IPS DF 4.7 (cell line): ENCODE results near the gene PRDX1.

Experiments
- DNase-seq: peaks from one replicate; pipeline ENCODE4 v3.0.0-alpha.2; 2013; ENCODE audit warnings: low spot score; ENCODE audit errors: extremely low read depth

PRDX1 gene

DNA sequence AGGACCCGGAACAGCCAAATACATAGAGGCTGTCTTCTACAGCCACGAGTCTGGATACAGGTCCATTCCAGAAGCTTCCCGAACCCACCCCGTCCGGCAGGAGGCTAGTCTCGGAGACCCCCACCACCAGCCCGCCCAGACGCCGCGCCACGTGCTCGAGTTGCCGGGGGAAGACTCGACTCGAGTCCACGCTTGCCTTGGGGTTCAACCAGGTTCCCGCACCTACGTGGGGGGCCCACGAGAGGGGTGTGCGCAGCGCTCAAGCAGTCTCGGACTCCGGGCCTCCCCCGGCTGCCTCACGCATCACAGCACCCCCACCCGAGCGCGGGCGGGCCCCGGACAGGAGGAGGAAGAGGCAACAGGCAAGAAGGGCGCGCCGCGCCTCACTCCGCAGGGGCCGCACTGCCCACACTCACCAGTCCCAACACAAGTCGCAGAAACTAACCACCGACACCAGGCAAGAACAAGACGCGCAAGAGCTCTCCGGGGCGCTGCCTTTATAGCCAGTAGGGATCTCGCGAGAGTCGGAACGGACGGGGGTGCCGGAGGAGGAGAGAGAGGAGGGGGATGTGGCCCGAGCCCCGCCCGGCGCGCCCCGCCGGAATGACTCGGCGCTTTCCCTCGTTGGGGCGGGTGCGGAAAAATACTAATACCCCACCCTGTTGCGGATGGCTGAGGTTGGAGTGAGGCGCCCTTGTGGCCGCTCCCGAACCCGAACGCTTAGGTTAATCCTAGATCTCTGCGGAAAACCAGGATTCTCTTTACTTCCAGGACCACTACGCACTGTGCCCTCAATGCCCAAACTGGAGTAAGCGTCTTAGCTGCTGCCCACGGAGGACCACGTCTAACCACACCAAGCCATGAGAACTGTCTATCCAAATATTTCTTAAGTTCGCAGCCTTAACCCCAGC lies at the start of gene PRDX1:
Gene PRDX1 (minus strand): TSS at position 472 of the 911 bp plus-strand sequence. CDS start 2,841 bp downstream, outside the sequence.
- peak; percentile 78 for DNase-seq

- DNase-seq, result no peak
These were observed 48.9 kb upstream of the PRDX1 start for GRCh38 chr1:45570631-45571030.

DNA sequence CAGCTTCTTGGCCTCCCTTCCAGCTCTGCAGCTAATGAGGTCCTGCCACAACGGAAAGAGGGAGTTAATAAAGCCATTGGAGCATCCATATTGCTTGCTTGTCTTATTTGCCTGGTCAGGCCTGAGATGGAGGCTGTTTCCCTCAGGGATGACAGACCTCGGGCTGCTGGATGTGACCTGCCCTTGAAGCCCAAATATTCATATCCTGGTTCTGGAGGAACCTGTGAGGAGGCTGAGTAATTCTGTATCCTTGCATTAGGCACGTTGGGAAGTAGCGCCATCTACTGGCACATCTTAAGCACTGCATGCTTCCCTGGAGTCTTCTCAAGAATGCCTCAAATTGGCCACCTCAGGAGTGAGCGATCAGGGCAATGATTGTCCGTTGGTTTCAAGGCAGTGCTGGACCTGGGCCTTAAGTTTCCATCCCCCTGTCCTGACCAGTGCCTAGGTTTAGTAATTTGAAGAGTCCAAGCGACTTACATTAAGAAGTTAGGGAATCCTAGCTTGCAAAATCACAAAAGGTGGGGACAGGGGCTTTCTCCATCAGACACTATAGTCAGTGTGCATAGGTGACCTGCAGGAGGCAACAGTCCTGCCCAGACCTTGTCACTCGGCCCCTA lies 48.4 kb upstream of the PRDX1 start:
- DNase-seq, result no peak

GRCh38 chr1:45569571-45569961 lies 47.9 kb upstream of the PRDX1 start:
- DNase-seq, result no peak

DNA sequence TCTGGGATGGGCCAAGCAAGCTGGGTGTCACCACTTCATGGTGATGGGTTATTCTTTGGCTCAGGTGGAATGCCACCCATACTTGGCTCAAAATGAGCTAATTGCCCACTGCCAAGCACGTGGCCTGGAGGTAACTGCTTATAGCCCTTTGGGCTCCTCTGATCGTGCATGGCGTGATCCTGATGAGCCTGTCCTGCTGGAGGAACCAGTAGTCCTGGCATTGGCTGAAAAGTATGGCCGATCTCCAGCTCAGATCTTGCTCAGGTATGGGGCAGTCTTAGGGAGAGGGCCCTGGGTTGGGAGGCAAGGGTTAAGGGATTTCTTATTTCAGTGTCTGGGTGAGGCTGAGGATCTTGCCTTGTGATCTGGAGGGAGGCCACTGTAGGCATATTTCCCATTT lies 46.7 kb upstream of the PRDX1 start:
- DNase-seq, result no peak

DNA sequence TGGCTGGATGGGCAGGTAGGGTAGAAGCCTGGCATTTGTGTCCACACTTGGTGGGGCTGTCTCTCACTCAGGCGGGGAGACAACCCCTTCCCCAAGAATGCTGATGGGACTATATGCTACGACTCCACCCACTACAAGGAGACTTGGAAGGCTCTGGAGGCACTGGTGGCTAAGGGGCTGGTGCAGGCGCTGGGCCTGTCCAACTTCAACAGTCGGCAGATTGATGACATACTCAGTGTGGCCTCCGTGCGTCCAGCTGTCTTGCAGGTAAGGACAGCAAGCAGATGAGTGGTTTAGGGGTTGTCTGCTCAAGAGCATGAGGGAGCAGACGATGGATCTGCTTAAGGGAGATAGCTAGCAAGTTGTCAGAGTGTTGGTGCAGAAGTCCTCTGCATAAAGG lies 46.2 kb upstream of the PRDX1 start:
- DNase-seq, result no peak

GRCh38 chr1:45566722-45567121 lies 45.0 kb upstream of the PRDX1 start:
- DNase-seq, result no peak

DNA sequence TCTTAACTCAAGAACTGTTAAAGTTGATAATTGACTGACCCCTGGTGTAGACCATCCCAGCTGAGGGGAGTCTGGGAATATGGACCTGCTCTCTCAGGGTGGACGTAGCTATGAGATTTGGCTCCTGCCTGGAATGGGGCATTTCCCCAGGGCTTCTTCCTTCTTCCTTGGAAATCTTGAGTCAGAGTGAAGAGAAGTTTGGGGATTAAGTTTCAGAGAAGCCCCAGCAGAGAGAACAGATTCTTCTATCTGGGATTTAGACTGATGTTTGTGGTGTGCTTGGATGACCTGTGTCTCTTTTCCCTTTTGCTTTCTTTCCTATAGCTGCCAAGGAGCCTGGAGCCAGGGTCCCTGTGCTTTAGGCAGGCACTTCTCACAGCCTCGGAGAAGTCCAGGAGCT lies 42.2 kb upstream of the PRDX1 start:
- no peak for DNase-seq

- no peak for DNase-seq
These were observed 35.8 kb upstream of the PRDX1 start for GRCh38 chr1:45557422-45557944.

DNA sequence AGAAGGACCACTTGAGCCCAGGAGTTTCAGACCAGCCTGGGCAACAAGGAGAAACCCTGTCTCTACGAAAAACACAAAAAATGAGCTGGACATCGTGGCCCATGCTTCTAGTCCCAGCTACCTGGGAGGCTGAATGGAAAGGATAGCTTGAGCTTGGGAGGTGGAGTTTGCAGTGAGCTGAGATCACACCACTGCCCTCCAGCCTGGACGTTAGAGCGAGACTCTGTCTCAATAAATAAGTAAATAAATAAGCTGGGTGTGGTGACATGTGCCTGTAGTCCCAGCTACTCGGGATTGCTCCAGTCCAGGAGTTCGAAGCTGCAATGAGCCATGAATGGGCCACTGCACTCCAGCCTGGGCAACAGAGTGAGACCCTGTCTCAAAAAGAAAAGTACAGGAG lies 32.5 kb upstream of the PRDX1 start:
- DNase-seq, result no peak

DNA sequence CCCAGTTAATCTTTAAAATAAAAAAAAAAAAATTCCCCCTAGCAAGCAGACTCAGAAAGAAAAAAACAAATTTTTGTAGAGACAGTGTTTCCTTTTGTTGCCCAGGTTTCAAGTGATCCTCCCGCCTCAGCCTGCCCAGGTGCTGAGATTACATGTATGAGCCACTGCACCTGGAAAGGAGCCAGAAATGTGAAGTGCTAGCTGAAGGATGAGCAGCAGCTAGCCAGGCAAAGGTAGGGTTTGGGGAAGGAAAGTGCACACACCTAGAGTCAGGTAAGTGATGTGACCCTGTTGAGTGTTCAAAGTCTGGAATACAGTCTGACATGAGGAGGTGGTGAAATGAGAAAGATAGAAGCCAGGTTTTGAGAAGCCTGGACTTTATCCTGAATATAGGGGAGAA lies 30.6 kb upstream of the PRDX1 start:
- DNase-seq, result no peak

GRCh38 chr1:45551684-45552083 lies 30.0 kb upstream of the PRDX1 start:
- no peak for DNase-seq

DNA sequence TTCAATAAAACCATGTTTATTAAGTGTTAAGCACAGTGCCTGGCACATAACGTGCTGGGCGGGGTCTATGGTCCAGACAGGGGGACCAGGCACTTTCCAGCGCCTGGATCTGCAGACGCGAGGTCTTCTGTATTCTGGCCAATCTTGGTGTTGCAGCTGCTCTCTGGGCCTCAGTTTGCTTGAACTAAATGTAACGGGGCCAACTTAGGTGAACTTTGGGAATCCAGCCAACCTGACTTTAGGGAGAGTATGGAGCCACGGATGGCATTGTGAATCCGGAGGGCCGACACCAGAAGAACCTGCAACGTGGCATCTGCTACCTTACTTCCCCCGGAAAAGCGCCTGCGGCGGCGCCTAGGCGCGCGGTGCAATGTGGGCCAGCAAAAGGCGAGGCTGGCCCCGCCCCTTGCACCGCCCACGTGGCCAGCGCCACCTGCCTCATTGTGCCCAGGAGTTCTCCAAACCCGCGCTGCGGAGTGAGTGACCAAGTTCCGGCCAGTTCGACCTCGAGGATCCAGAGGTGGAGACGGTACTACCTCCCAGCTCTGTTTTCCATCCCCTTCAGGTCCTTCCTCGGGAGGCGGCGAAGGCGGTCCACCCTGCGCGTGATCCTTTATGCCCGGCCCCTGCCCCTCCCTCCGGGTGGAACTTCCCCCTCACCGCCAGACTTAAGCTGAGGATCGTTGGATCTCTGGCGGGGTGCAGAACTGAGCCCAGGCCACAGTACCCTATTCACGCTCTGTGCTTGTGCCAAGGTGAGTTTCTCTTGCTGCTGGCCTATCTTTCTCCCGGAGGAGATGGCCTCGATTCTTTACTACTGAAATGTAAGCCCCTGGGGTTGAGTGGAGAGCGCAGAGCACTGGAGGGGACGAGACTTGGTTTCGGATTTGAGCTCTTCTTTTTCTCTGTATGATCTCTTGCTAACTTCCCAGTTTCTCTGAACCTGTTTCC lies 29.0 kb upstream of the PRDX1 start, which contains the start of gene AKR1A1:
Gene AKR1A1 (plus strand): TSS at position 426 of the 951 bp plus-strand sequence. CDS start 10,969 bp downstream, outside the sequence.
- peak; percentile 72 for DNase-seq

- no peak for DNase-seq
These were observed 24.0 kb upstream of the PRDX1 start for GRCh38 chr1:45545553-45546310.

- DNase-seq, result no peak
These were observed 23.4 kb upstream of the PRDX1 start for GRCh38 chr1:45545019-45545493.

DNA sequence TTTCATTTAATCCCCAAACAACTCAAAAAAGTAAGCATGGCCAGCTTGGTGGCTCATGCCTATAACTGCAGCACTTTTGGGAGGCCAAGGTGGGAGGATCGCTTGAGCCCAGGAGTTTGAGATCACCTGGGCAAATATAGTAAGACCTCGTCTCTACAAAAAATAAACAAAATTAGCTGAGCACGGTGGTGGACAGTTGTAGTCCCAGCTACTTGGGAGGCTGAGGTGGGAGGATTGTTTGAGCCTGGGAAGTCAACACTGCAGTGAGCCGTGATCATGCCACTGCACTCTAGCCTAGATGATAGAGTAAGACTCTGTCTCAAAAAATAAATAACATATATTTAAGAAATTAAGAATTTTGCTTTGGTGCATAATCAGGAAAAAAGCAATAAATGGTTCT lies 22.8 kb upstream of the PRDX1 start:
- DNase-seq, result no peak

DNA sequence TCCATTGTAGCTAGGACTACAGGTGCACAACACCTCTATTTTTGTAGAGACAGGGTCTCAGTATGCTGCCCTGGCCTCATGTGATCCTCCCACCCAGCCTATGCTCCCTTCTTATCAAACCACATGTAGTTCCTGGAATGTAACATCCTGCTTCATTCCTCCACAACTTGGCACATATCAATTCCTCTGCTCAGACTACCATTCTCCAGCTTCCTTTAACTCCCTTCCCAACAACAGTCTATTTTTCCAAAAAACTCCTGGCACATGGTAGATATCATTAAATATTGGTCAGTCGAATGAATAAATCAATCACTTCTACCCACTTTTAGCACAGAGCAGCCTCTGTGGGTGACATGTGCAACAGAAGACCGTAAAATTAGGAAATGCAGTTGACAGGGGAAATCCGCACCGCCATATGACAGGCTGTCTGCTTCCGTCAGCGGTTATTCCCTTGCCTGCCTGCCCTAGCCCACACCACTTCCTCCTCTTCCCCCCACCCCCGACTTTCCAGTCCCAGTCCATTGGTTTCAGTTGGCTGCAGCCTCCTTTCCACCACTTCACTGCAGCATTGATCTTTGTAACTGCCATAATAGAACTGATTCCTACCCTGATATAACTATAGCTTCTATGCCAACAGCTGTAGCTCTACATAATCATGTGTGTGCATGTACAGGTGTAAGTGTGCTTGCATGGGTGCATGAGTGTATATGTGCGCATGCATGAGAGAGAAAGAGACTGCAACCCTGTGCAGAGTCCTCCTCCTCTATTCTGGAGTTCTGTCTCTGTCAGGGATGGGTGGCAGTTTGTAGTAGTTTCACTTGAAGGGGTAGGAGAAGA lies 22.1 kb upstream of the PRDX1 start:
- DNase-seq, result no peak

GRCh38 chr1:45542591-45542990 lies 20.9 kb upstream of the PRDX1 start:
- no peak for DNase-seq

- no peak for DNase-seq
These were observed 19.5 kb upstream of the PRDX1 start for GRCh38 chr1:45541193-45541592.
